Aorta (tissue), 5 donors: ENCODE results near the gene SCGB1C1. TPM values are rescaled to one million over a fixed set of nuclear protein-coding genes. Genes with fewer than 3 reads are reported as not detected.
"Not testable (repeated sequence)": the region's sequence is repeated elsewhere in the genome, so short reads cannot be mapped to it uniquely, and the experiment has no call there.

Experiments used
- ATAC-seq: fragments of 200-7000 bp; cut with Tn5 transposase; one replicate; pipeline ENCODE4 v1.9.1; 2022; ENCODE audit warnings: moderate library complexity; ENCODE audit not compliant: low FRiP score
- DNase-seq, 2 donors: peaks; one replicate each; pipeline ENCODE4 v3.0.0-alpha.2; 2020
- H3K27ac ChIP-seq, 2 donors: one replicate each; pipeline ENCODE4 v1.5.1; 2013; ENCODE audit warnings: low read length in 2 of 2, mild to moderate bottlenecking in 2 of 2, moderate library complexity in 2 of 2, control low read depth in 1 of 2, inconsistent platforms in 1 of 2, low read depth in 1 of 2
- H3K27me3 ChIP-seq, 2 donors: one replicate each; pipeline ENCODE4 v1.6.1; 2013; ENCODE audit warnings: control low read depth in 1 of 2, low read length in 1 of 2, mild to moderate bottlenecking in 1 of 2, moderate library complexity in 1 of 2; ENCODE audit not compliant: insufficient read depth in 2 of 2, control insufficient read depth in 1 of 2
- H3K36me3 ChIP-seq, 2 donors: one replicate each; pipeline ENCODE4 v1.6.1; 2013; ENCODE audit warnings: control low read depth in 1 of 2, low read length in 1 of 2, mild to moderate bottlenecking in 1 of 2; ENCODE audit not compliant: insufficient read depth in 2 of 2, control insufficient read depth in 1 of 2
- H3K4me1 ChIP-seq, 2 donors: one replicate each; pipeline ENCODE4 v1.6.1; 2013; ENCODE audit warnings: low read length in 2 of 2, control low read depth in 1 of 2, mild to moderate bottlenecking in 1 of 2, moderate library complexity in 1 of 2; ENCODE audit not compliant: insufficient read depth in 2 of 2, control insufficient read depth in 1 of 2
- H3K4me3 ChIP-seq, 2 donors: one replicate each; pipeline ENCODE4 v1.5.1; 2013; ENCODE audit warnings: low read length in 2 of 2, control low read depth in 1 of 2, mild to moderate bottlenecking in 1 of 2
- H3K9me3 ChIP-seq: one replicate; pipeline ENCODE4 v1.6.1; 2013; ENCODE audit warnings: mild to moderate bottlenecking, low read length; ENCODE audit not compliant: control insufficient read depth
- WGBS, 2 donors: extraction: QIAGEN DNeasy Blood & Tissue Kit; methylation state at CpG; one replicate each; pipeline ENCODE4 v1.1.7; 2013; 5-methylcytosine and 5-hydroxymethylcytosine counted together
- intact Hi-C, 2 donors: fragments of 100-400 bp; cut with DNase I; formaldehyde crosslinking; loops; one replicate each; pipeline versions ENCODE4 v1.14.2 to v1.15.0; 2022
- long read RNA-seq, 2 donors: library from polyadenylated mRNA; unstranded; transcript quantifications; one replicate each; pipeline ENCODE4 v2.0.0, GENCODE V29; 2020 to 2021
- polyA plus RNA-seq, 2 donors: library from polyadenylated mRNA; stranded (reverse); fragments of 200-250 nt; gene quantifications; one replicate each; pipeline ENCODE4 v1.2.3, GENCODE V29; 2013
- total RNA-seq, 2 donors: library from RNA; stranded (reverse); fragmentation: NEBNext Ultra II Directional; extraction: Animal tissue kit (Norgen Biotek cat#: 25700); gene quantifications; one replicate each; pipeline ENCODE4 v1.2.1, GENCODE V29; 2021
- donor health status: healthy with polysubstance abuse.
- donor health status: Bipolar disorder and iron deficiency.
- donor health status: DM: no; HTN: no; CAD: no.
- donor health status: DM: no; HTN: no; CAD: no.
- donor health status: DM: yes; HTN: yes; CAD: no.

Gene SCGB1C1
- total RNA-seq = not detected
- not detected for polyA plus RNA-seq
- long read RNA-seq, donor 1 = 0 reads
- long read RNA-seq, donor 2 = 0 reads

DNA sequence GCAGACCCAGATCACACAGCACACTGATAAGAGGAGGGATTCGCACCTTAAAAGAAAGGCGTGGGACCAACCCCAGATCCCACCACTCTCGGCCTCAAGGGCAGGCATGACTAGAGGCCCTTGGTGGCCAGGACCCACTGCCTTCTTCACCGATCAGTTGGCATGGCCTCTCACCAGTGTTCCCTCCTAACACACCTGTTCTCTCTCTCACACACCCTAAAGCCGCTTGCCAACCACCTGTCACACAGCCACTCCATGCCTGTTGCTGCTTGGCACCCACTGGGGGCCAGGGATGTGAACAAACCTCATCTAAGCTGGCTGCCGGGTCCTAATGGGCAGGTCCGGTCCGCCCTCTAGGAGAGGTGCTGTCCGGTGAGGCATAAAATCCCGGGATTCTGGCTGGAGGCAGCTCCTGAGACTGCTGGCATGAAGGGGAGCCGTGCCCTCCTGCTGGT lies at the start of gene SCGB1C1:
TSS of gene SCGB1C1 (plus strand) at position 405 of the 455 bp plus-strand sequence. CDS start at position 427, 22 bp downstream.
- H3K36me3 ChIP-seq, H3K27ac ChIP-seq, H3K4me1 ChIP-seq, intact Hi-C loops, H3K4me3 ChIP-seq, H3K27me3 ChIP-seq, H3K9me3 ChIP-seq: not testable (repeated sequence)
- ATAC-seq (peak; percentile 3), DNase-seq (peak in 1 of 2 donors; percentile 15)
- 79 to 82% methylated on average over 5 of the region's 11 CpGs for WGBS, 2 donors

- H3K27ac ChIP-seq, H3K9me3 ChIP-seq, H3K36me3 ChIP-seq, DNase-seq, ATAC-seq, H3K4me1 ChIP-seq, H3K27me3 ChIP-seq, H3K4me3 ChIP-seq, intact Hi-C loops: not testable (repeated sequence)
- WGBS, 2 donors = 3 to 8% methylated on average over 1 of the region's 13 CpGs
Measured at GRCh38 chr11:180242-180641, 12.6 kb upstream of the SCGB1C1 start.

GRCh38 chr11:189200-189783 lies 3.6 kb upstream of the SCGB1C1 start:
- DNase-seq = peak; percentile 42 to 57
- not testable (repeated sequence) for H3K4me1 ChIP-seq

GRCh38 chr11:189843-190311 lies 3.0 kb upstream of the SCGB1C1 start:
- intact Hi-C loops, H3K36me3 ChIP-seq, H3K9me3 ChIP-seq, H3K4me3 ChIP-seq, H3K27me3 ChIP-seq, H3K27ac ChIP-seq, H3K4me1 ChIP-seq: not testable (repeated sequence)
- 51 to 61% methylated on average over 9 to 10 of the region's 25 CpGs for WGBS, 2 donors
- peak; percentile 60 for ATAC-seq
- DNase-seq = peak; percentile 37 to 80

More at GRCh38 chr11:189200-189783, 3.6 kb upstream of the SCGB1C1 start:
- H3K9me3 ChIP-seq, H3K36me3 ChIP-seq, intact Hi-C loops, H3K27ac ChIP-seq, H3K4me3 ChIP-seq, H3K27me3 ChIP-seq: not testable (repeated sequence)
- 75 to 79% methylated on average over 37 to 41 of the region's 55 CpGs for WGBS, 2 donors
- ATAC-seq = peak; percentile 80

GRCh38 chr11:190546-190945 lies 2.3 kb upstream of the SCGB1C1 start:
- H3K4me1 ChIP-seq, H3K27me3 ChIP-seq, H3K27ac ChIP-seq, H3K4me3 ChIP-seq, H3K9me3 ChIP-seq, ATAC-seq, intact Hi-C loops, H3K36me3 ChIP-seq: not testable (repeated sequence)
- 74 to 83% methylated on average over 5 of the region's 5 CpGs for WGBS, 2 donors
- DNase-seq = peak; percentile 33 to 67

DNA sequence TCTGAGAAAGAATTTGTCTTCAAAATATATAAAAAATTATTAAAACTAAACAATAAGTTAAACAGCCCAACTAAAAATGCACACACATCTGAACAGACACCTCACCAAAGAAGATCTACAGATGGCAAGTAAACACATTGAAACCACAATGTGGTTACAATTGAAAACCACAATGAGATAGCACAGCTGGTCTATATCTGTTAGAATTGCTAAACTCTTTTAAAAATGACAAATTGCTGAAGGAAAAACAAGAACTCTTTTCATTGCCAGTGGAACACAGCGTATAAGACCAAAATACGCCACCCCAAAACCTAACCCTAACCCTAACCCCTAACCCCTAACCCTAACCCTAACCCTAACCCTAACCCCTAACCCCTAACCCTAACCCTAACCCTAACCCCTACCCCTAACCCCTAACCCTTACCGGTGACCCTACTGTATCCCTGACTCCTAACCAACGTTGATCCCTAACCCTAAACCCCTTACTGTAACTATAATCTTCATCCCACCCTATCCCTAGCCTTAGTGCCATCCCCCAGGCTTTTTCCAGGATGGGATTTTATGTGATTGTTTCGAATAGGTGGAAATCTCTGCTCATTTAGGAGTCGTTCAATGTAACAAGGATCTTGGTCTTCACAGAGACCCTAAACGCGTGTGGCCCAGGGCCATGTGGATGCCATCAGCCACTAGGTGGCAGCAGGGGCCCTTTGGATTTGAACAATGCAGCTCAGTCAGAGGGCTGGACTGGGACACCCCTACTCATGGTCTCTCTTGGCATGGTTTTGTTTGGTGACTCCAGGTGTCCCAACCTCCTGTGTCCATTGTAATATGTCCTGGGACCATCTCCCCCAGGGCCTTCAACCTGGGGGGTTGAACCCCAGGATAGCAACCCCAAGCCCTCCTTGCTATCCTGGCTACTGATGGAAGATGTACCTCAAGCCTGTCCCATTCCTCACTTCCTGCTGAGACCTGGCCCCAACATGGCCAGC lies 1.1 kb upstream of the SCGB1C1 start:
- H3K4me3 ChIP-seq, H3K4me1 ChIP-seq, H3K27me3 ChIP-seq, H3K27ac ChIP-seq, intact Hi-C loops, H3K9me3 ChIP-seq, H3K36me3 ChIP-seq: not testable (repeated sequence)
- DNase-seq (peak; percentile 58 to 80), ATAC-seq (peak; percentile 63)
- WGBS, 2 donors = 43 to 69% methylated on average over 4 to 6 of the region's 8 CpGs

DNA sequence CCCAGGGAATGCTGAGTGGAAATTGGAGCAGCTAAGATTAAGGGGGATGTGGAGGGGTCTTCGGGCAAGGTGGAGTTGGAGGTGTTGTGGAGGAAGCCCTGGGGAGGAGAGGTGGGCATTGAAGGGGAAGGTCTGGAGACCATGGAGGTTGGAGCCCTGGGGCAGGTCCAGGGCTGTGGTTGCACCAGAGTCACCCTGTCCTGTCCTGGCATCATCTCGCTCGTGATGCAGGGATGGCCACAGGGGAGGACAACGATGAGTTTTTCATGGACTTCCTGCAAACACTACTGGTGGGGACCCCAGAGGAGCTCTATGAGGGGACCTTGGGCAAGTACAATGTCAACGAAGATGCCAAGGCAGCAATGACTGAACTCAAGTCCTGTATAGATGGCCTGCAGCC lies 603 bp downstream of the SCGB1C1 start:
- H3K9me3 ChIP-seq, H3K36me3 ChIP-seq, H3K27ac ChIP-seq, intact Hi-C loops, H3K27me3 ChIP-seq, ATAC-seq, H3K4me1 ChIP-seq, H3K4me3 ChIP-seq: not testable (repeated sequence)
- peak; percentile 41 to 65 for DNase-seq
- 74 to 76% methylated on average over 5 of the region's 5 CpGs for WGBS, 2 donors

- Histone ChIP-seq H3K36me3 (no peaks in the 10 kb centered on the region), H3K27me3 (no peaks in the 10 kb centered on the region), H3K4me3 (no peak overlapping the region), H3K27ac (no peak overlapping the region), H3K9me3 (no peaks in the 10 kb centered on the region), H3K4me1 (no peaks in the 10 kb centered on the region)
- DNase-seq (peak; percentile 36 to 72), ATAC-seq (peak; percentile 20)
- intact Hi-C loops = no loop called here
- 71 to 77% methylated on average over 23 of the region's 23 CpGs for WGBS, 2 donors
Measured at GRCh38 chr11:196786-197731, 4.2 kb downstream of the SCGB1C1 start.
